ENCODE results near the gene YWHAQ.
"Not testable (repeated sequence)": the region's sequence is repeated elsewhere in the genome, so short reads cannot be mapped to it uniquely, and the experiment has no call there.

YWHAQ gene

DNA sequence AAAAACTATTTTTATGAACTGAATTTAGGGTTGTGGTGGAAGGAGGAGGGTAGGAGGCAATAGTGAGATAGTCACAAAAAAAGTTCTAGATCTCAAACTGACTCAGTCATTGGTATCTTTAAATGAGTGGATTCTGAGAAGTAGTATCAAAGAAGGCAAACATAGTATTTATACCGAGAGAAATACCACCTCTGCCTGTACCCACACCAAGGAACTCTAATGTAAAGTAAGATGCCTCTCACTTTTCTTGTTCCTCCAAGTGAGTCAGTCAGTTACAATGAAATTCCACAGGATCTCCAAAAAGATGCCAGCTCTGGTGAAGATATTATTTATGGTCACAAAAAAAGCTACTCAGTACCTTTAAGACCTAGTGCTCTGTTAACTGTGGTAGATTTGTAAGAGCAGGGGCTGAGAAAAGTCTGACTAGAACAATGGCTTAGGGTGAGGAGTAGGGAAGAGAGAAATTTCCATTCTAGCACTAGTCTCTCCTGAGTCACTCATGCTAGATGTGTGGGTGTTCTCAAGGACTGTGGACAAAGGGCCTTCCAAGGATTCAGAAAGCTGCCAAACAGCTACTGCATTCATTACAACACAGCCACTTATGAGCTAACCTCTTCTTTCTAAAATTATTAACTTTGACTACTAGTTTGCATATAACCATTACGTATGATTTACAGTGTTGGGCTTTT is 36.3 kb downstream of the YWHAQ start:
- DNase-seq (ENCODE audit: low spot score), result peak; percentile 60

DNA sequence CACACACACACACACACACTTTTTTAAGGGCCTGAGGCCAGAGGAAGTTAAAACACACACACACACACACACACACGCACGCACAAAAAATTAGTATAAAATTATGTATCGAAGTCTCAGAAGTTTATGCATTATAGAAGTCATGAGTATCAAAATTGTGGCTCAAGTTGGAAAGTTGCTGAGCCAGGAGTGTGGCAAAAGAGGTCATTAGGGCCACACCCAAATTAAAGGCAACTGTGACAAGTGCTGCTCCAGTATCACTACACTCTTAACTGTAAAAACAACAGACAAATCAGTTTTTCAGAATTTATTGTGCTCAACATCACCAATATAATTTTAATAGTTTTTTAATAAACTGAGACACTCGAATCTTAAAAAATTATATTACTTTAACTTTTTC is 36.9 kb downstream of the YWHAQ start:
- no peak for DNase-seq (ENCODE audit: low spot score)

DNA sequence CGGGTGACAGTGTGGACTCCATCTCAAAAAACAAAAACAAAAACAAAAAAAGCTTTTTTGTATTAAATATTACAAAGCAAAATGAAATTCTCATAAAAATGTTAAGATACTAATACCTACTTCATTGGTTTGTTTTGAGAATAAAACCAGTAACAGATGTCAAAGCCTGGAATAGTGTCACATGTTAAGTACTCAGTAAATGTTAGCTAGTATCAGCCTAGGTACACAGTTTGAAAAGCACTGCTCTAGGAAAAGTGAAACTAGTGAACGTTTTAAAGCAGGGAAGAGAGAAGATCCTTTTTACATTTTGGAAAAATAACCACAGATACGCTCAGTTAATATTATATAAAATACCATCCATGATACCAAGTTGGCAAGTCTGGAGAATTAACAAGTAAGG is 38.1 kb downstream of the YWHAQ start:
- no peak for DNase-seq (ENCODE audit: low spot score)

DNA sequence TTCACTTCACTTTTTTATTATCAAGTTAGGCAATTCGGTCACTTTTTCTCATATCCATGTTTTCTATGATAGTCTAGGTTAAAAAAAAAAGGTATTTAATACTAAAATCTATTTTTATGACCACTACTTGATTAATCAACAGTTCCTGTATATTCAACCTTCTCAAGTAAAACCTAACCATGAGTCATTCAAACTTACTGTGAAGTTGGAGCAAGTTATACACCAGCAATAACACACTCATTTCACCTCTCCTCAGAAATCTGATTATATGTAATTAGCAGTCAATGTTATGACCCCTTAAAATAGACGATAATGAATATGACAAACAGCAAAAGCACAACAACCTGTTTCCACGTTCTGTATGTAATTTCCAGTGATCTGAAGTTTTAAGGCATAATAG is 40.2 kb downstream of the YWHAQ start:
- DNase-seq (ENCODE audit: low spot score), result peak; percentile 44

DNA sequence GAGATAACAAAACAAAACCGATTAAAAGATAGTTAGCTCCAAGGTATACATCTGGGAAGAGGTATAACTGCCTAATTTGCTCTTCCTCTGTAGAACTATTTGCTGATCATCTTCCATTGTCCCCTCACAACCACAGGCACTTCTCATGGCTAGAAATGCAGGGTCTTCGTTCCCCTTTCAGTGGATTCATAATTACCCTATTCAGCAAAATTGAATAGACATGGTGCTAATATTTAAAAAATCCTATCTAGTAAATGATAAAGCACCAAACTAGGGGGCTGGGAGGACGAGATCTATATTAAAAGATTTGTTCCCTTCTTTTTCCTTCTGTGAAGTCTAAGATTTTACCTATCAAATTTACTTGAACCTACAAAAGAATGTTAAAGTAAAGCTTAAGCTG is 44.3 kb downstream of the YWHAQ start:
- DNase-seq (ENCODE audit: low spot score), result no peak

DNA sequence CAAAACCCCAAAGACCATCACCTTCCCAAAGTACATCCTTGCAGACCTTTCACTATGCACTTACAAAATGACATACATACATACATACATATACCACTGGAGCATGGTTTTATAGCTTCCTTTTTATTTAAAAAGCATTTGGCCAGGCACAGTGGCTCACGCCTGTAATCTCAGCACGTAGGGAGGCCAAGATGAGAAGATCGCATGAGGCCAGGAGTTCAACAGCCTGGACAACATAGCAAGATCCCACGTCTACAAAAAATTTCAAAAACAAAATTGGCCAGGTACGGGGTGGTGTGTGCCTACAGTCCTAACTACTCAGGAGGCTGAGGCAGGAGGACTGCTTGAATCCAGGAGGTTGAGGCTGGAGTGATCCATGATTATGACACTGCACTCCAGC is 45.3 kb downstream of the YWHAQ start:
- DNase-seq (ENCODE audit: low spot score), result no peak

DNA sequence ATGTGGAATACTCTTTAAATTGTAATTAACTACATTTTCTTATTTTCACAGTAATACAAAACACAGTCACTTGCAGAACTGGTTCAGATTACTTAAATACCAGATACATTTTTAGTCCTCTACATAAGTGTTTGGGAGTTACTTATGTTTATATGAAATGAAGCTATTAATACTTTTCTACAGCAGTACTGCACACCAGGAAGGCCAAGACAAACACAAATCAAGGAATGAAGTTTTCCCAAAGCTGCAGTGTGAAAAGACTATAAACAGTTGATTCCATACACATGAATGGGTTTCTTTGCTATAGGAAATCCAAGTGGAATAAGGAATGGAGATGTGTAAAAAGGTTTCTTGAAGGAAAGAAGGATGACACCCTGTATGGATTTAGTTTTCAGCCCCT is 45.9 kb downstream of the YWHAQ start:
- DNase-seq (ENCODE audit: low spot score), result not testable (repeated sequence)

DNA sequence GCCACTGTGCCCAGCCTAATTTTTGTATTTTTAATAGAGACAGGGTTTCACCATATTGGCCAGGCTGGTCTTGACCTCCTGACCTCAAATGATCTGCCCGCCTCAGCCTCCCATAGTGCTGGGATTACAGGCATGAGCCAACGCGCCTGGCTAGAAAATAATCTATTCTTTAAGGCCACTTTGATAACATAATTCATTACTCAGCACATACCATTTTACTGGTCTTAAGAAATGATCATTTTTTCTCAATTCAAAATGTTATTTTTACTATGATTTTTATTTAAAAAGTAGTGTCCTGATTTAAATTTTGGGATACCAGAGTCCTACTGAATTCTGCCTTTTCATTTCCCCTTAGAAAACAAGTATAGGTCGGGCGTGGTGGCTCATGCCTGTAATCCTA is 48.2 kb downstream of the YWHAQ start:
- no peak for DNase-seq (ENCODE audit: low spot score)

DNA sequence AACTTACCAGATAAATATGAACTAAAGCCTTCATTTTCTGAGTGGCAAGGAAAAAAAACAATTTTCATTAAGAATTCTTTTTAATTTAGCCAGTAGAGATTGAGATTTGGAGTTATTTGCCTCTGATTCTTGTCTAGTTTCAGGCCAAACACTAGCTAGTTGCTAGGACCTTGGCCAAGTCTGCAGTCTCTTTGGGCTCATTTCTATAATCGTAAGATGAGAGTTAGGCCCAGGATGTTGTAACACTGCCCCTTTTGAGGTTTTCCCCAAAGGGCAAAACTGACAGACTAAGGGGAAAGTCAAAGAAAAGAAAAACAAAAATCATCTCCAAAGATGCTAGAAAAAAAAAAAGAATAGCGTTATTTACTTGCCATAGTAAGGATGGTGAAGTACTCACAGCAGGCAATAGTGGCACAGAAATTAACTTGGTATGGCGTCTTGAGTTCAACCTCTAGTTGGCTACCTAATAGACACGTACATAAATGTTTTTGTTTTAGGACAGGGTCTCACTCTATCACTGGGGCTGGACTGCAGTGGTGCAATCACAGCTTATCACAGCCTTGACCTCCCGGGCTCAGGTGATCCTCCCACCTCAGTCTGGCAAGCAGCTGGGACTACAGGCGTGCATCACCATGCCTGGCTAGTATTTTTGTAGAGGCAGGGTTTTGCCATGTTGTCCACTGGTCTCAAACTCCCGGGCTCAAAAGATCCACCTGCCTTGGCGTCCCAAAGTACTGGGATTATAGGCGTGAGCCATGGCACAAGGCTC is 52.1 kb downstream of the YWHAQ start:
- DNase-seq (ENCODE audit: low spot score), result no peak

DNA sequence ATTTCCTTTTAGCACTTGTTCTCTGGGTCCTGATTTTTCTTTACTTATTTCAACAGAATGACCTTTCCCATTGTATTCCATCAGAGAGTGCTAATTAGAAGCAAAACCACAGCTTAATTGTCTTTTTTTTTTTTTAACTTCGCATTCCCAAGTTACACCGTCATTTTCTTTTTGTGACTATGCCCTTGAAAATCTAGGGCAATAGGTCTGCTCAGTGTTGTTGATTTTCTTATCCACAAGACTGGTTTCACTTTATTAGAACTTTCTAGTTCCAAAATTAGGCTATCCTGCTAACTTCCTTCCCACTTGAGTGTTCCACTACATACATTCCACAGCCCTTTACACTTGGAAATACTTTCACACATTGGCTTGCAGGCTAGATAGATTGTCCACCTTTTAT is 56.5 kb downstream of the YWHAQ start:
- no peak for DNase-seq (ENCODE audit: low spot score)

DNA sequence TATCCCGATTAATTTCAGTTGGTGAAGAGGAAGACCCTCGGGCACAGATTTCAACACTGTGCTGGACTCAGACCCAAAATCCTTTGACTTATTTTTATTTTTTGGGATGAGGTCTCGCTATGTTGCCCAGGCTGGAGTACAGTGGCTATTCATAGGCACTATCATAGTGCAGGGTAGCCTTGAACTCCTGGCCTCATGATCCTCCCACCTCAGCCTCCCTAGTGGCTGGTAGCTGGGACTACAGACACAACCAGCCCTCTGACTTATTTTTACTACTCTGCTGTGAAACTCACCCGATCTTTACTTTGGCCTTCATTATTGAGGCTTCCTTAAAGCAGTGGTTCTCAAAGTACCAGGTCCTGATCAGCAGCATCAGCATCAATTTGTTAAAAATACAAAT is 57.0 kb downstream of the YWHAQ start:
- no peak for DNase-seq (ENCODE audit: low spot score)

DNA sequence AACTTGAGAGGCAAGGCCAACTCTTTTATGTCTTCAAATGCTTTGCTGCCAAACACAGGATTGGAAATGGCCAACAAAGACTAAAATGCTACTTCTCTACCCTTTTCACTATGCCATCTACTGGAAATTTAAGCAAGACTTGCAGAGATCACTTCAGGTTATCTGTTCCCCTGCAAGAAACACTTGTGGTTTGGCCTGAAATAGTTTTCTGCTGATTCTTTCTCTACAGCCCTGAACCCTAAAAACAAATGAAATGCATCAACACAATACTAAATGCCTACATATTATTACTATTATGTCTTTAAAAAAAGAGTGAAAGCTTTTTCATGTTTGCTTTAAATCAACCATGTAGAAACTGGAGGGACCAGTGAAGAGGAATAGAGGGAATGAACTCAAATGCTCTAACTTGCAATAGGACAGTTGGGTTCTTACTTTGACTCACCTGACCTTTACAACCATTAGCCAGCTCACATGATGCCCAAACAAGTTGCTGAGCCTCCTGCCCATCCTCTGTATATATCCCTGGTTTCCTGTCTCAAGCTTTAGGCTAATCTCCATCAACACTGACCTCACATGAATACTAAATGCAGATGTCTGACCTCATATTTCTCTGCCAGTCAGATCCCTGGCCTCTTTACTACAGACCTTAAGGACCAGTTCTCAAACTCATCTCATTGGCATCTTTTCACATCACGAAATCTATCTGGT is 57.6 kb downstream of the YWHAQ start:
- no peak for DNase-seq (ENCODE audit: low spot score)

DNA sequence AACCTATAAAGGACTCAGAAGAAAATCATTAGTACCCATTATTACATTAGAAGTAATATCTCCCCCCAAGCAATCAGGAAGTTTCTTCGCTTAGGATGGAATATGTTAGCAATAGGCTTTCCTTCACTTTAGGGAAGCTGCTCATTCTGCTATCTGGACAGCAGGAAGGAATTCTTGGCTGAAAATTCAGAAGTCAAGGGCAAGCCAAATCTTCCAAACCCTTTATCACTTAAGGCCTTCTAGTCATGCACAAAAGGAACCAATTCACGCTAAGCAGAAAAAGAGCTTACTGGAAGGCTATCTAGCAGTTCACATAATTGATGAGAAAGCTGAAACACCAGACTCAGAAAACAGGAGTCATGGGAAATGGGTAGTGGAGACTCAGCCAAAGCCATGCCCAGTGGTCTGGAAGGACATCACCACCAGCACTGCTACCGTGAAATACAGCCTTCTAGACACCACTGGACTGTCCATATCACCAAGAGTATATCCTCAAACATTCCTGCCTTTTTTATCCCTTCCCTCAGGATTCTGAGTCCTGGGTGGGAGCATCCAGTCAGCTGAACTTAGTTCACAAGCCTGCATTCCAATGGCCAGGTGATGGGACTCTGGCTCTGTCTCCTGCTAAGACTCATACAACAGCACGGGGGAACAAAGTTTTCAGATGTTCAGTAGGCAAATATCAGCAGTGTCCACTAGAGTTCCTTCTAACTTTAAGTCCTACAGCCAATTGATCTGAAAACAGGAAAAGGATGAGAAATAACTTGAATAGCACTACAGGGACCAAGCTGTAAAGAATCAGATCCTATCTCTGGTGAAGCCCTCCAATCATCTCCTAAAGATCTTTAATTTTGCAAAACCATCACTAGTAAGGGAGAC is 60.4 kb downstream of the YWHAQ start:
- no peak for DNase-seq (ENCODE audit: low spot score)

DNA sequence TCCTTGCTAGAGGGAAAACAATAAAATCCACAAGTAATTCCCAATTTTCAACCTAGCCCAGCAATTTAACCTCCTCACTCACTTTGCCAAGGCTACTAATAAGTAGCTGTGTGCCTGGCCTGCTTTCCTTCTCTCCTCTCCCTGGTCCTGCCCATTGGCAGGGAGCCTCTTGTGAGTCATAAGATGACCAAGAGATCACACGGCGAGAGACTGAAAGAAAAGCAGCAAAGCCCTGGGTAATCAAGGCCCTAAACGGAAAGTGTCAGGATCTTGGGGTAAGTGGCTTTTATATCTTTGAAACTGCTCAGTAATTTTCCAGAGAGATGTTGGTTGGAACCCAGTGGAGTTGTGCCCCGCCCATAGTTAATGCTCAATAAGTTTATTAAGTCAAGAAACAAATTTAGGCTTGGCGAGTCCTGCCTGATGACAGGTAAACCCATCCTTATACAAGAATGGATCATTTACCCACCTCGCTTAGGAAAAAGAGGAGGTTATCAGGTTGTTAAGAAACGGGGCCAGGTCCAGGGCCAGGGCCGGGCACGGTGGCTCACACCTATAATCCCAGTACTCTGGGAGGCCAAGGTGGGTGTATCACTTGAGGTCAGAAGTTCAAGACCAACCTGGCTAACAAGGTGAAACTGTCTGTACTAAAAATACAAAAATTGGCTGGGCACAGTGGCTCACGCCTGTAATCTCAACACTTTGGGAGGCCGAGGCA is 65.2 kb downstream of the YWHAQ start:
- DNase-seq (ENCODE audit: low spot score), result no peak

DNA sequence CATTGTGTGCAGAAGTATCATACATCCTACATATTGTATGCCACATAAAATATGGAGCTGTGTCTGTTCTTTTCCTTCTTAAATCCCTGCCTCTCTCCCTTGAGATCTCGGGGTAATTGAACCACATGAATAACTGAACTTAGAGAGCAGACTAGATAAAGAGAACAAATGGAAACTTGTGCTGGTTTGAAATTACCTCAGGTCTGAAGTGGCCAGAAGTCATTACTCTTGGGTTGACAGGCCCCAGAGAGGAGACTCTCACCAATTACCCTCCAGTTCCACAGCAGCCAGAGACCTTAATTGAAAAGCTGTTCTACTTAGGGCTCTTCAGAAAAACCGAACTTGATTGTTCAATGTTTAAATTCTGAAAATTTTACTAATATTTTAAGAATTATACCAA is 70.2 kb downstream of the YWHAQ start:
- DNase-seq (ENCODE audit: low spot score), result no peak

DNA sequence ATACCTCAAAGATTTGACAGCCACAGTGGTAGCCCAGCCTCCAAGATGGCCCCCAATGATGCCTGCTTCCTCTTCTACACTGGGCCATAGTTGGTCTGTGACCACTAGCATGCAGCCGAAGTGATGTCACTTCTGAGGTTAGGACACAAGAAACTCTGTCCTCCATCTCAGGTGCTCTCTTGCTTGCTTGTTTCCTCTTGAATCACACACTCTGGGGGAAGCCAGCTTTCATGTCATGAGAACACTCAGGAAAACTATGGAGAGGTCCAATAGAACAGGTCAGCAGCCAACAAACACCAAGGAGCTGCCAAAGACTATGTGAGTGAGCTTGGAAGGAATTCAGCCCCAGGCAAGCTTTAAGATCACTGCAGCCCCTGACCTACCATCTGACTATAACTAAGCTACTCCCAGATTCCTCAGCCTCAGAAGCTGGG is 71.8 kb downstream of the YWHAQ start:
- DNase-seq (ENCODE audit: low spot score), result no peak

DNA sequence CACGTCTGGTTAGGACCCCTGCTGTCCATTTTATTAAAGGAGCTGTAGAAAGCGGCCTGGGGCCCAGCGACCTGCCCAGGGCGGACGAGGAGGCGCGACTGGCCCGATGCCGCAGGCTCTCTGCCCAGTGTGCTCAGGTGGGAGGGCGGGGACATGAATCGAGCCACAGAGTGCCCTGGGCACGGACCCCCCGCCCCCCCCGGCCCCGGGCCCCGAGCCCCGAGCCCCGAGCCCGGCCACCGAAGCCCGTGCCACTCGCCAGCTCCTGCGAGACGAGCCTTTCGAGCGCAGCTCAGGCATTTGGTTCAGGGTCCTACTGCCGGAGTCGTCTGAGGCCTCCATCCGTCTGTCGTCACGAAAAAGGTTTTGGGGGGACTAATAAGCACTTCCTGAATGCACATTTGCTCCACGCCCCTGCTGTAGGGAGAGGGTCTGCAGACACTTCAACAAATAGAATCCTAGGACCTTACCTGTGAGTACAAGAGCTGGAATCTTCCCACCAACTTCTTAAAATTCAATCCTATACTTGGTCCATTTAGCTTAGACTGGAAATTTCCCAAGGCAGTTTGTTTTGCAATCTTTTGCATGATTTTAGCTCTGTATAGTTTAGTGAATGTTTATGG is 74.6 kb downstream of the YWHAQ start:
- DNase-seq (ENCODE audit: low spot score), result peak; percentile 29

DNA sequence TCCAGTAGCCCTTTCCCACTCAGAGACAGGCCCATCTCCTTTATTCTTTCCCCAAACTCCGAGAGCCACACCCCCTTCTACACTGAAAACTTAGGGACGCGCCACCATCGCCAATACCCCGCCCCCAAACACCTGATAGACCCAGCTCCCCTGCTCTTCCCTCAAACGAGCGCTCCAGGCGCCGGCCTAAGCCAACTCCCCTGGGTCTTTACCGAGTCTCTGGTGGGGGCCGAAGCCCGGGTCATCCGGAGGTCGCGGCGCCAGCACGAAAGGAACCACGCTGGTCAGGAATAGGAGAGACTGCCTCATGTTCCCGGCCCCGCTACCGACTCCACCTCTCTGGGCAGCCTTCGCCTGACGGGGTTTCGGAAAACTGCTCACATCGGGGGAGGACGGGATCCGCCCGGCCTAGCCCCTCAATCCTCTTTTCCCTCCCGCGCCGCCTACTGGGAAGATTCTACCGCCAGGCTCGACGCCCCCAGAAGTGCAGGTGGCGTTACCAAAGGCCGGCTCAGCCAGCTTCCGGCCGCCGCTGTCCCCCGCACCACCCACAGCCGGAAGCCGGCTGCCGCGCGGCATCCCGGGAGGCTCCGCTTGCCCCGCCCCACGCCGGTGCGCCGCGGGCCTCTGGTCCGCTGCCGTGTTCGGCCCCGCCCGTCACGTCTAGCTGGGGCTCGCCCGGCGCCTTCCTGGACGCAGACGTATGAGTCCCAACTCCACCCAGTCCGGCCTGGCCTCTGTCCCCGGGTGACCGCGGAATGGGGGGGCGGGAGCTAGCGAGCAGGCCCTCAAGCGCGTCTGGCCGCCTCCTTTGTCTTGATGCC is 75.3 kb downstream of the YWHAQ start, which contains the start of gene ADAM17:
Gene ADAM17, minus strand, starts transcription at position 534 of the 824 bp plus-strand sequence. Its CDS starts 225 bp downstream, at position 309.
- DNase-seq (ENCODE audit: low spot score), result peak; percentile 79

DNA sequence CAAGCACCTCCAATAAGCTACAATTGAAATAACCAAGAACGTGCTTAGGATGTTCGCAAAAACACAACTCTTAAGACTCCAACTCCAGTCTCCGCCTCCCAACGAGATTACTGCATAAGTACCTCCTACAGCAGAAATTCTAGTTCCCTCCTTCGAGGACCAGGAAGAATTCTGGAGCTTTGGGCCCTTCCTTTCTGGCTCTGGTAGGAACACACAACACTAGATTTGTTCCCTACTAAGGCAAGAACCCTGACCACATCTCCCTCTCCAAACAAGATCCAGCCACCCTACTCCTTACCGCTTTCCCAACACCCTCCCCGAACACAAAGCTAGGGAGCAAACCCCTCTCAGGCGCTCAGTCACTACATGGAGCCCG is 75.9 kb downstream of the YWHAQ start:
- DNase-seq (ENCODE audit: low spot score), result peak; percentile 32

All from CD4-positive, alpha-beta T cell treated with Interleukin-2 at 100 ng/mL for 4 hours (primary cell).